ENCODE results near the gene CSNK1A1. TPM values are rescaled to one million over a fixed set of nuclear protein-coding genes. Genes with fewer than 3 reads are reported as not detected.
"Not testable (repeated sequence)": the region's sequence is repeated elsewhere in the genome, so short reads cannot be mapped to it uniquely, and the experiment has no call there.

Gene CSNK1A1
- total and polyA plus RNA-seq, 3 donors from 2014 or later = 129 to 192 (median 148) TPM

DNA sequence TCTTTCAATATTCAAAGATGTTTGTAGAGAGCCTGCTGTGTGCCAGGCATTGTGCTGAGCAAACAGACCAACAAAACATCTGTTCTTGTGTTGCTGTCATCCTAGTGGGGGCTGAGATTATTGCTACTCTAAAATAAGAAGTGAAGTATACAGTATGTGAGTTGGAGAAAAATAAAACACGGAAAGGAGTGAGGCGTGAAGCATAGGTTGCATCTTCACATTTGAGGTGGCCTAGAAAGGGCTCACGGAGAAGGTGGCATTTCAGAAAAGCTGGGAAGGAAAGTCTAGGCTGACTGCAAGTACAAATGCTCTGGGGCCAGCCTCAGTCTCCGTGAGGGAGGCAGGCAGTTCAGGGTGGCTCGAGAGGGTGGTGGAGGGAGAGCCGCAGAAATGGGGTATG lies 80.3 kb downstream of the CSNK1A1 start:
- Histone ChIP-seq H3K27me3 (no peaks in the 10 kb centered on the region), H3K36me3 (ENCODE audit: low read depth, missing control alignments) (no peaks in the 10 kb centered on the region), H3K9me3 (no peaks in the 10 kb centered on the region), H3K4me1 (peaks cover 9% of the 10 kb centered on the region), H3K4me3 (no peak overlapping the region), H3K27ac (peak overlapping the region in 1 of 2 donors; percentile 56)
- TF ChIP-seq POLR2A (IDR thresholded peaks at IDR 0.05) = no peak
- TF ChIP-seq, protein P1, sequence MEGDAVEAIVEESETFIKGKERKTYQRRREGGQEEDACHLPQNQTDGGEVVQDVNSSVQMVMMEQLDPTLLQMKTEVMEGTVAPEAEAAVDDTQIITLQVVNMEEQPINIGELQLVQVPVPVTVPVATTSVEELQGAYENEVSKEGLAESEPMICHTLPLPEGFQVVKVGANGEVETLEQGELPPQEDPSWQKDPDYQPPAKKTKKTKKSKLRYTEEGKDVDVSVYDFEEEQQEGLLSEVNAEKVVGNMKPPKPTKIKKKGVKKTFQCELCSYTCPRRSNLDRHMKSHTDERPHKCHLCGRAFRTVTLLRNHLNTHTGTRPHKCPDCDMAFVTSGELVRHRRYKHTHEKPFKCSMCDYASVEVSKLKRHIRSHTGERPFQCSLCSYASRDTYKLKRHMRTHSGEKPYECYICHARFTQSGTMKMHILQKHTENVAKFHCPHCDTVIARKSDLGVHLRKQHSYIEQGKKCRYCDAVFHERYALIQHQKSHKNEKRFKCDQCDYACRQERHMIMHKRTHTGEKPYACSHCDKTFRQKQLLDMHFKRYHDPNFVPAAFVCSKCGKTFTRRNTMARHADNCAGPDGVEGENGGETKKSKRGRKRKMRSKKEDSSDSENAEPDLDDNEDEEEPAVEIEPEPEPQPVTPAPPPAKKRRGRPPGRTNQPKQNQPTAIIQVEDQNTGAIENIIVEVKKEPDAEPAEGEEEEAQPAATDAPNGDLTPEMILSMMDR (IDR thresholded peaks at IDR 0.05) = no peak
- intact Hi-C loops (cut with DNase I; ENCODE audit: low total_unique reads) = no loop called here
- DNase-seq = no peak
- WGBS, 2 donors = 88 to 93% methylated on average over 5 to 6 of the region's 6 CpGs

DNA sequence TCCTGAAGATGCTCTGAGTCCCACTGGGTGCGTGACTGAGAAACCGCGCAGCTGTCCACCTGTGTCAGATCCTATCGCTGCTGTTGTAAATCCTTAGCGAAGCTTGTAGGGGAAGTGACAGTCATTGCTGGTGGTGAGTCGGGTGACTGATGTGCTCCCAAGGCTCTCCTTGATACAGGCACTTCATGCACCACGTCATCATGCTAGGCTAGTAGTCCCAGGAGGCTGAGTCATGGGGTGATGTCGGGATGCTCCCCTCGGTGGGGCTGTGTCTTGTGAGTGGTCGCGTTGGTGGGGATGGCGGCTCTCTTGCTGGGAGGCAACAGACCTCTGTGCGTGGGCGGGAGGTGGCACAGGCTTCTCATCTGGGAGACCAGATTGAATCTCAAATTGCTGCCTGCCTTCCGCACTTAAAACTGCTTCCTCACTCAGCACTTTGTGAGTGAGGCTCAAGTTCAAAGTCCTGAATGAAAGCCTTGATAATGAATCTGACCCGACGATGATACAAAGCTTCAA lies 84.7 kb downstream of the CSNK1A1 start:
- Histone ChIP-seq H3K4me1 (peaks cover 4% of the 10 kb centered on the region), H3K9me3 (no peaks in the 10 kb centered on the region), H3K4me3 (no peak overlapping the region), H3K27ac (no peak overlapping the region), H3K36me3 (ENCODE audit: low read depth, missing control alignments) (no peaks in the 10 kb centered on the region), H3K27me3 (no peaks in the 10 kb centered on the region)
- no peak for DNase-seq
- WGBS, 2 donors = 71 to 75% methylated on average over 13 to 17 of the region's 17 CpGs
- intact Hi-C loops (cut with DNase I; ENCODE audit: low total_unique reads) = no loop called here
- no peak for TF ChIP-seq POLR2A (IDR thresholded peaks at IDR 0.05)

DNA sequence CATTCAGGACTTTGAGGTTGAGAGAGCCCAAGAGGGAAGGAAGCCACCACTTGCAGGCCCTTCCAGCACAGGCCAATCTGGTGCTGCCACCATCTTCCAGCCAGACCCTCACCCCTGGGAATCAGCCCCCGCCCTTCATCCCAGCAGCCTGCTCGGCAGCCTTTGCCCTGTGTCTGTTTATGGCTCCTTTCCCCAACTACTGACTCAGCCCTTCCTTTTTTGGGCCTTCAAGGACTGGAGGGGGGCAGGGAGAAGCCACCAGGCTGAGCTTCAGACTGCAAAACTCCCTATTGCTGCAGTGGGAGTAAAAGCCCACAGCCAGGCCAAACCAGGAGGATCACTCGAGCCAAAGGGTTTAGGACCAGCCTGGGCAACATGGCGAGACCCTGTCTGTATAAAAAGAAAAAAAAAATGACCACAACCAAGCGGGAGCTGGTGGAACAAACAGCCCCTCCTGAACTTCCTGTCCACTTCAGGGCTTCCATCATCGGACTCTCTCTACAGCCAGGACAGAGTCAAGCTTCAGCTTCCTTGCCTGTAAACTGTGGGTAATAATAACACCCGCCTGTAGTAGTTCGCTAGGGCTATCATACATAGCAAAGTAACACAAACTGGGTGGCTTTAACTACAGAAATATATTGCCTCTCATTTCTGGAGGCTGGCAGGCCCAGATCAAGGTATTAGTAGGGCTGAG lies 86.3 kb downstream of the CSNK1A1 start:
- TF ChIP-seq, protein P1 (IDR thresholded peaks at IDR 0.05) = no peak
- no peak for TF ChIP-seq POLR2A (IDR thresholded peaks at IDR 0.05)
- H3K4me3 ChIP-seq = no peak overlapping the region
- intact Hi-C loops (cut with DNase I; ENCODE audit: low total_unique reads) = no loop called here
- no peaks in the 10 kb centered on the region for H3K4me1 ChIP-seq
- no peaks in the 10 kb centered on the region for H3K27me3 ChIP-seq
- H3K36me3 ChIP-seq (ENCODE audit: low read depth, missing control alignments) = no peaks in the 10 kb centered on the region
- 58 to 74% methylated on average over 8 of the region's 8 CpGs for WGBS, 2 donors
- H3K27ac ChIP-seq = peak overlapping the region in 1 of 2 donors; percentile 63
- H3K9me3 ChIP-seq = no peaks in the 10 kb centered on the region
- DNase-seq = peak; percentile 42

DNA sequence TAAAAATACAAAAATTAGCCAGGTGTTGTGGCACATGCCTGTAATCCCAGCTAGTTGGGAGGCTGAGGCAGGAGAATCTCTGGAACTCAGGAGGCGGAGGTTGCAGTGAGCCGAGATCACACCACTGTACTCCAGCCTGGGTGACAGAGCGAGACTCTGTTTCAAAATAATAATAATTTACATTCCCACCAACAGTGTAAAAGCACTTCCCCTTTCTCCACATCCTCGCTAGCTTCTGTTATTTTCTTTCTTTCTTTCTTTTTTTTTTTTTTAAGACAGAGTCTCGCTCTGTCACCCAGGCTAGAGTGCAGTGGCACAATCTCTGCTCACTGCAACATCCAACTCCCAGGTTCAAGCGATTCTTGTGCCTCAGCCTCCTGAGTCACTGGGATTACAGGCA lies 89.3 kb downstream of the CSNK1A1 start:
- H3K36me3 ChIP-seq (ENCODE audit: low read depth, missing control alignments); H3K27me3 ChIP-seq; H3K9me3 ChIP-seq; H3K4me1 ChIP-seq; H3K27ac ChIP-seq; DNase-seq; H3K4me3 ChIP-seq; intact Hi-C loops (cut with DNase I; ENCODE audit: low total_unique reads): not testable (repeated sequence)
- WGBS, 2 donors = 80 to 93% methylated on average over 6 of the region's 6 CpGs

DNA sequence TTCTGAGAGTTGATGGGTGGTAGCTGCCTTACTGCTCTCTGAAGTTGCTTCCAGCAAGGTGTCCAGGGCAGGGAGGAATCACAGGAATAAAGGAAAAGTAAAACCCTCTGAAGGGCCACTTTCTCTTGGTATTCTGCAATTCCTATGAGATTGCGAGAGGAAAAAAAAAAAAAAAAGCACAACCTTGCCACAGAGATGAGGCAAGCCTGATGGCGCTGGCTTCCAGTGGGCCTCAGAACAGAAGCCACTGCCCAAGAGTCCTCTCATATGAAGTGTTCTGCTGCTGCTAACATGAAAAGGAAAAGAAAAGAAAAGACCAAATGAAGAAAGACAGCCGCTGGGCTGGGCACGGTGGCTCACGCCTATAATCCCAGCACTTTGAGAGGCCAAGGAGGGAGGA lies 91.3 kb downstream of the CSNK1A1 start:
- intact Hi-C loops (cut with DNase I; ENCODE audit: low total_unique reads) = no loop called here
- DNase-seq = no peak
- H3K27ac ChIP-seq = no peak overlapping the region
- no peaks in the 10 kb centered on the region for H3K4me1 ChIP-seq
- no peaks in the 10 kb centered on the region for H3K36me3 ChIP-seq (ENCODE audit: low read depth, missing control alignments)
- H3K4me3 ChIP-seq = no peak overlapping the region
- no peaks in the 10 kb centered on the region for H3K27me3 ChIP-seq
- 73 to 94% methylated on average over 5 of the region's 5 CpGs for WGBS, 2 donors
- TF ChIP-seq POLR2A (IDR thresholded peaks at IDR 0.05) = no peak
- TF ChIP-seq, protein P1 (IDR thresholded peaks at IDR 0.05) = no peak
- H3K9me3 ChIP-seq = no peaks in the 10 kb centered on the region

DNA sequence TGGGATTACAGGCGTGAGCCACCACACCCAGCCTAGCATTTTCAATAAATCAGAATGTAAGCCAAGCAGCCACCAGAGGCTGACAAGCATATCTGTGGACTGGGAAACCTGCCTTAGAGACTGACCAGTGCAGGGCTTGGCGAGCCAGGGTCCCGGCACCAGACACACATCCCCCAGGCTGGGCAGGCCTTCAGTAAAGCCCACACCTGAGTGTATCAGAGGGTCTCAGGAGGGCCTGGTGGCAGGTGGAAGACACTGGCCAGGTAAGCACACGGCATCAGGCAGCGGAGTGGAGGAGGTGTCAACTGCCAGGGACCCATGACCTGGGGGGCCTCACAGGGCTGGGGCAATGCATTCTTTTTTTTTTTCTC lies 93.9 kb downstream of the CSNK1A1 start:
- Histone ChIP-seq H3K4me3 (no peak overlapping the region), H3K27ac (peak overlapping the region in 1 of 2 donors; percentile 86), H3K27me3 (no peaks in the 10 kb centered on the region), H3K9me3 (no peaks in the 10 kb centered on the region), H3K36me3 (ENCODE audit: low read depth, missing control alignments) (no peaks in the 10 kb centered on the region), H3K4me1 (peaks cover 4% of the 10 kb centered on the region)
- no peak for DNase-seq
- intact Hi-C loops (cut with DNase I; ENCODE audit: low total_unique reads) = no loop called here
- no peak for TF ChIP-seq POLR2A (IDR thresholded peaks at IDR 0.05)
- TF ChIP-seq, protein P1 (IDR thresholded peaks at IDR 0.05) = no peak
- WGBS, 2 donors = 99 to 100% methylated on average over 4 to 5 of the region's 5 CpGs
